Heart left ventricle (tissue), 13 donors: Measurements from ENCODE around the gene VAMP2.

Experiments
- CTCF ChIP-seq, 12 donors: fragments of 200-600 bp; sonication (generic) in 4 of 12; IDR thresholded peaks; one replicate each; pipeline versions ENCODE4 v1.5.0 to v1.8.0; 2018 to 2022; ENCODE audit warnings: antibody characterized with exemption in 12 of 12, mild to moderate bottlenecking in 5 of 12
- POLR2A ChIP-seq, 2 donors: fragments of 450-650 bp; IDR thresholded peaks; one replicate each; pipeline ENCODE4 v1.6.1; 2017; ENCODE audit warnings: antibody characterized with exemption in 2 of 2, mild to moderate bottlenecking in 2 of 2, moderate library complexity in 2 of 2
- donor health status: ischemic (EF 13 %, LVEDD 7.1; RV severe dilation, severe dysfunction).
- donor health status: DM: no; HTN: yes; CAD: no.
- donor health status: DM: no; HTN: no; CAD: no.
- donor health status: ischemic (EF 25% LVEDD 6.9; RV normal size, moderate dysfunction).
- donor health status: ischemic (EF 25% LVEDD 5.7; RV mildly dilated, moderate dysfunction).
- donor health status: ischemic (EF 35%, LVEDD 5.7; RV mildly dilated, moderate dysfunction).
- donor health status: nonischemic (EF 11% LVEDD 7.7; RV severe dilation, severe dysfunction).
- donor health status: DM: yes; HTN: yes; CAD: no.
- donor health status: PGD.
- donor health status: ischemic (EF 29% LVEDD 5.4; RV normal size, mild dysfunction).
- donor health status: nonischemic (EF 23%, LVEDD 6.1; RV moderate dilation, normal function).

GRCh38 chr17:8110907-8111306 lies 51.8 kb downstream of the VAMP2 start:
- TF ChIP-seq CTCF (IDR thresholded peaks at IDR 0.05) (no peak), POLR2A (IDR thresholded peaks at IDR 0.05) (no peak)
